ENCODE results near the gene GASK1A. TPM values are rescaled to one million over a fixed set of nuclear protein-coding genes. Genes with fewer than 3 reads are reported as not detected.

The GASK1A gene
- total RNA-seq, 1 experiment from 2014 or later: 1.4 TPM

DNA sequence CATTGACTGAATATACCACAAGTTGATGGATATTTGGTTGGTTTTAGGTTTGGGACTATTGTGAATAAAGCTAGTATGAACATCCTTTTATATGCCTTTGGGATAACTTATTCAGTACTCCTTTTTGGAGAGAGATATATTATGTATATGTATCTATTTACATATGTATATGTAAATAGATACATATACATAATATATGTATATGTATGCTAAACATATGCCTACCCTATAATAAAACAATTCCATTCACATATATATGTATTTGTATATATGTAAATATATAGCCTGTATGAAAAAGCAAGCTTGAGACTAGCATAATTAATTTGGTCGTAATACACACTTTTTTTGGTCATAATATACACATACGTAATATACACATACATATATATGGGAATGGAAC, 15.8 kb upstream of the GASK1A start:
- ChIA-PET CTCF (no interaction called here), POLR2A (ENCODE audit: low non-redundant PET) (no interaction called here)
- no peak for TF ChIP-seq CTCF (conservative IDR thresholded peaks at IDR 0.05; ENCODE audit: low read depth, low read length)
- TF ChIP-seq EZH2 (IDR thresholded peaks at IDR 0.05; ENCODE audit: borderline replicate concordance, low read depth, low read length, poor library complexity, severe bottlenecking): no peak
- Histone ChIP-seq H3K4me3 (ENCODE audit: low read depth, low read length, poor library complexity, severe bottlenecking) (no peak overlapping the region), H3K36me3 (ENCODE audit: insufficient read depth, low read length, poor library complexity, severe bottlenecking) (no peaks in the 10 kb centered on the region), H3K4me1 (ENCODE audit: insufficient read depth, low read length, poor library complexity, severe bottlenecking) (no peaks in the 10 kb centered on the region), H3K27ac (ENCODE audit: low read depth, low read length, poor library complexity, severe bottlenecking) (no peak overlapping the region), H3K9me3 (ENCODE audit: low read depth, low read length, poor library complexity, severe bottlenecking) (no peaks in the 10 kb centered on the region), H3K27me3 (replicated peaks; ENCODE audit: insufficient read depth, low read depth, low read length, poor library complexity) (no peaks in the 10 kb centered on the region)
- no peak for DNase-seq (ENCODE audit: low spot score)
- intact Hi-C loops (cut with micrococcal nuclease; ENCODE audit: unreplicated experiment): loop anchor here (5.0 kb wide), 1 partner anchor 194 kb away; no protein-coding TSS in a partner anchor
- BruUV-seq (replicated peaks): no TSS peak

DNA sequence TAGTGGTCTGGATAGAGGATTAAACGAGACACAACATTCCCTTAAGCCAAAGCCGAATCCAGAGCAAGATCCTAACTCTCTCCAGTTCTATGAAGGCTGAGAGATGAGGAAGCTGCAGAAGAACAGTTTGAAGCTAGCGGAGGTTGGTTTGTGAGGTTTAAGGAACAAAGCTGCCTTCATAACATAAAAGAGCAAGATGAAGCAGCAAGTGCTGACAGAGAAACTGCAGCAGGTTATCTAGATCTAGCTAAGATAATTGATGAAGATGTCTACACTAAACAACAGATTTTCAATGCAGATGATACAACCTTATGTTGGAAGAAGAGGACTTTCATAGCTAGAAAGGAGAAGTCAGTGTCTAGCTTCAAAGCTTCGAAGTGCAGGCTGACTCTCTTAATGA, 14.8 kb upstream of the GASK1A start:
- ChIA-PET CTCF (no interaction called here), POLR2A (ENCODE audit: low non-redundant PET) (no interaction called here)
- TF ChIP-seq CTCF (conservative IDR thresholded peaks at IDR 0.05; ENCODE audit: low read depth, low read length): no peak
- TF ChIP-seq EZH2 (IDR thresholded peaks at IDR 0.05; ENCODE audit: borderline replicate concordance, low read depth, low read length, poor library complexity, severe bottlenecking): no peak
- Histone ChIP-seq H3K27me3 (replicated peaks; ENCODE audit: insufficient read depth, low read depth, low read length, poor library complexity) (no peaks in the 10 kb centered on the region), H3K27ac (ENCODE audit: low read depth, low read length, poor library complexity, severe bottlenecking) (no peak overlapping the region), H3K9me3 (ENCODE audit: low read depth, low read length, poor library complexity, severe bottlenecking) (no peaks in the 10 kb centered on the region), H3K36me3 (ENCODE audit: insufficient read depth, low read length, poor library complexity, severe bottlenecking) (no peaks in the 10 kb centered on the region), H3K4me1 (ENCODE audit: insufficient read depth, low read length, poor library complexity, severe bottlenecking) (no peaks in the 10 kb centered on the region), H3K4me3 (ENCODE audit: low read depth, low read length, poor library complexity, severe bottlenecking) (no peak overlapping the region)
- DNase-seq (ENCODE audit: low spot score): no peak
- intact Hi-C loops (cut with micrococcal nuclease; ENCODE audit: unreplicated experiment): loop anchor here (5.0 kb wide), 1 partner anchor 193 kb away; no protein-coding TSS in a partner anchor
- no TSS peak for BruUV-seq (replicated peaks)

DNA sequence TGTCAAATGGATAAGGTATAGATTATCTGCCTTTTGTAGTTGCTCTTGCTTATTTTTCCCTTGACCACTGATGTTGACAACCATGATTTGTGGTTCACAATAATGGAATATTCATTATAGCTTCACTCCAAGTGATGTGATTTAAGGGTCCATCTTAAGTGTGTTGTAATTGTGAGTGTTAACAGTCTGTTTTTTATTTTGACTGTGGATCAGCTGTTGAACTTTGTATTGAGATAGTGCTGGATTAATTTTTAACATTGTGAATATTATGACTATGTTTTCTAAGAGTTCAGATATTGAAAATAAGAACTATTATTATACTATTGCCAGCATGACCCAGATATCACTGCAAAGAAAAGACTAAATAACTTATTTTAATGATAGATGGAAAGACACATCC, 8.6 kb upstream of the GASK1A start:
- Histone ChIP-seq H3K27ac (ENCODE audit: low read depth, low read length, poor library complexity, severe bottlenecking) (no peak overlapping the region), H3K36me3 (ENCODE audit: insufficient read depth, low read length, poor library complexity, severe bottlenecking) (no peaks in the 10 kb centered on the region), H3K4me1 (ENCODE audit: insufficient read depth, low read length, poor library complexity, severe bottlenecking) (no peaks in the 10 kb centered on the region), H3K27me3 (replicated peaks; ENCODE audit: insufficient read depth, low read depth, low read length, poor library complexity) (no peaks in the 10 kb centered on the region), H3K9me3 (ENCODE audit: low read depth, low read length, poor library complexity, severe bottlenecking) (no peaks in the 10 kb centered on the region), H3K4me3 (ENCODE audit: low read depth, low read length, poor library complexity, severe bottlenecking) (no peak overlapping the region)
- BruUV-seq (replicated peaks): no TSS peak
- DNase-seq (ENCODE audit: low spot score): no peak
- intact Hi-C loops (cut with micrococcal nuclease; ENCODE audit: unreplicated experiment): no loop called here
- ChIA-PET POLR2A (ENCODE audit: low non-redundant PET) (no interaction called here), CTCF (no interaction called here)
- TF ChIP-seq CTCF (conservative IDR thresholded peaks at IDR 0.05; ENCODE audit: low read depth, low read length): no peak

Measured in A673 (cell line).